GM19099 (cell line): ENCODE measurements around the gene SLCO4A1.

Source experiments
- POLR2A ChIP-seq: IDR thresholded peaks from 3 replicates; pipeline ENCODE4 v1.6.1; 2011; ENCODE audit warnings: low read depth; ENCODE audit not compliant: insufficient read length; ENCODE audit errors: extremely low read depth

The SLCO4A1 gene

GRCh38 chr20:62603021-62603906 is 39.0 kb upstream of the SLCO4A1 start:
- TF ChIP-seq POLR2A, result no peak

GRCh38 chr20:62603907-62604785 is 38.2 kb upstream of the SLCO4A1 start:
- TF ChIP-seq POLR2A, result no peak

GRCh38 chr20:62604796-62605195 is 37.5 kb upstream of the SLCO4A1 start:
- TF ChIP-seq POLR2A, result no peak

GRCh38 chr20:62605236-62605943 is 36.9 kb upstream of the SLCO4A1 start:
- TF ChIP-seq POLR2A, result no peak

GRCh38 chr20:62606016-62606415 is 36.3 kb upstream of the SLCO4A1 start:
- TF ChIP-seq POLR2A, result no peak

GRCh38 chr20:62606551-62607201 is 35.6 kb upstream of the SLCO4A1 start:
- TF ChIP-seq POLR2A, result no peak

GRCh38 chr20:62607366-62608217 is 34.7 kb upstream of the SLCO4A1 start:
- no peak for TF ChIP-seq POLR2A

GRCh38 chr20:62608218-62608565 is 34.1 kb upstream of the SLCO4A1 start:
- TF ChIP-seq POLR2A, result no peak

GRCh38 chr20:62609279-62609720 is 33.0 kb upstream of the SLCO4A1 start:
- TF ChIP-seq POLR2A, result no peak

GRCh38 chr20:62609811-62610757 is 32.2 kb upstream of the SLCO4A1 start:
- TF ChIP-seq POLR2A, result no peak

- no peak for TF ChIP-seq POLR2A
These were observed 31.3 kb upstream of the SLCO4A1 start for GRCh38 chr20:62611012-62611411.

GRCh38 chr20:62611819-62612218 is 30.5 kb upstream of the SLCO4A1 start:
- TF ChIP-seq POLR2A, result no peak
